Caki2 (cell line): Measurements from ENCODE around the gene UMAD1. TPM values are rescaled to one million over a fixed set of nuclear protein-coding genes. Genes with fewer than 3 reads are reported as not detected.
"Not testable (repeated sequence)": the region's sequence is repeated elsewhere in the genome, so short reads cannot be mapped to it uniquely, and the experiment has no call there.

ENCODE experiments used
- DNase-seq: peaks from one replicate; pipeline ENCODE4 v3.0.0-alpha.2; 2015; ENCODE audit warnings: low read depth
- in situ Hi-C: cut with HindIII; loops from 2 replicates; pipeline ENCODE4 v1.10.0; 2016; ENCODE audit warnings: low sequenced_read_pairs, low pct_unique_long_range_greater_than_20kb, mixed read lengths
- total RNA-seq: library from RNA; depleted of rRNA; stranded (reverse); fragments of >200 nt; shearing (Covaris generic); gene quantifications from 2 replicates; pipeline ENCODE4 v1.2.3, GENCODE V29; 2014; ENCODE audit warnings: low replicate concordance

UMAD1 gene
- total RNA-seq, 1 experiment from 2014 or later = 19.9 TPM

- in situ Hi-C loops = not testable (repeated sequence)
Observed at GRCh38 chr7:7804822-7805221, 164.3 kb downstream of the UMAD1 start.

GRCh38 chr7:7805511-7806153 lies 165.1 kb downstream of the UMAD1 start:
- DNase-seq = no peak

More at GRCh38 chr7:7804822-7805221, 164.3 kb downstream of the UMAD1 start:
- DNase-seq = not testable (repeated sequence)

GRCh38 chr7:7808156-7808555 lies 167.6 kb downstream of the UMAD1 start:
- no peak for DNase-seq
- in situ Hi-C loops = no loop called here

More at GRCh38 chr7:7805511-7806153, 165.1 kb downstream of the UMAD1 start:
- in situ Hi-C loops = no loop called here

- DNase-seq = no peak
- in situ Hi-C loops = no loop called here
Observed at GRCh38 chr7:7808626-7809025, 168.1 kb downstream of the UMAD1 start.

- in situ Hi-C loops = no loop called here
- DNase-seq = no peak
Observed at GRCh38 chr7:7810380-7810779, 169.8 kb downstream of the UMAD1 start.

- in situ Hi-C loops = no loop called here
- DNase-seq = no peak
Observed at GRCh38 chr7:7810826-7811225, 170.3 kb downstream of the UMAD1 start.

- in situ Hi-C loops = no loop called here
- no peak for DNase-seq
Observed at GRCh38 chr7:7812112-7812511, 171.6 kb downstream of the UMAD1 start.

GRCh38 chr7:7815395-7815794 lies 174.8 kb downstream of the UMAD1 start:
- in situ Hi-C loops = no loop called here
- DNase-seq = no peak

- in situ Hi-C loops = no loop called here
- no peak for DNase-seq
Observed at GRCh38 chr7:7816084-7816483, 175.5 kb downstream of the UMAD1 start.

- DNase-seq = no peak
- in situ Hi-C loops = no loop called here
Observed at GRCh38 chr7:7816816-7817536, 176.4 kb downstream of the UMAD1 start.

GRCh38 chr7:7817748-7818147 lies 177.2 kb downstream of the UMAD1 start:
- DNase-seq = no peak
- in situ Hi-C loops = no loop called here

GRCh38 chr7:7818179-7818578 lies 177.6 kb downstream of the UMAD1 start:
- DNase-seq, in situ Hi-C loops: not testable (repeated sequence)

- no peak for DNase-seq
- in situ Hi-C loops = no loop called here
Observed at GRCh38 chr7:7819442-7820247, 179.1 kb downstream of the UMAD1 start.

GRCh38 chr7:7820409-7820808 lies 179.9 kb downstream of the UMAD1 start:
- in situ Hi-C loops = no loop called here
- no peak for DNase-seq

GRCh38 chr7:7820939-7821338 lies 180.4 kb downstream of the UMAD1 start:
- DNase-seq = no peak
- in situ Hi-C loops = no loop called here

GRCh38 chr7:7821517-7821916 lies 181.0 kb downstream of the UMAD1 start:
- in situ Hi-C loops = no loop called here
- DNase-seq = no peak

GRCh38 chr7:7825294-7825693 lies 184.7 kb downstream of the UMAD1 start:
- in situ Hi-C loops, DNase-seq: not testable (repeated sequence)

GRCh38 chr7:7829667-7830066 lies 189.1 kb downstream of the UMAD1 start:
- no peak for DNase-seq
- in situ Hi-C loops = no loop called here
